ENCODE measurements around the gene ADAM12. TPM values are rescaled to one million over a fixed set of nuclear protein-coding genes. Genes with fewer than 3 reads are reported as not detected.

Gene ADAM12
- total and polyA plus RNA-seq, 2 donors from 2014 or later = 0.26 to 3.3 TPM

DNA sequence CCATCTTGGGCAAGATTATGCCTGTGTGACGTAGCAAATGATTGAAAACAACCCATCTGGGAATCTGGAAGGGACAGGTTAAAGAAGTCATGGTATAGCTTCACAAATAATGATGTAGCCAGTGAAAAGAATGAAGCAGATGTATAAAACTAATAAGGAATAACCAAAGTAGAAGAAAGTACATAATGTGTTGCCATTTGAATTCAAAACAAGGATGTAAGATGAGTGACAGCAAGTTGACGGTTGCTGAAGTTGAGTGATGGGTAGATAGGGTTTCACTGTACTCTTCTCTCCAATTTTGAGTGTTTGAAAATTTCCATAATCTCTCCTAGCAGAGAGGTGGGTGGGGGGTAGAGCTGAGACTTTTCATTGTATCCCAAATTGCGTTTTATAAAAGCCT, 358.3 kb downstream of the ADAM12 start:
- TF ChIP-seq, protein P1, sequence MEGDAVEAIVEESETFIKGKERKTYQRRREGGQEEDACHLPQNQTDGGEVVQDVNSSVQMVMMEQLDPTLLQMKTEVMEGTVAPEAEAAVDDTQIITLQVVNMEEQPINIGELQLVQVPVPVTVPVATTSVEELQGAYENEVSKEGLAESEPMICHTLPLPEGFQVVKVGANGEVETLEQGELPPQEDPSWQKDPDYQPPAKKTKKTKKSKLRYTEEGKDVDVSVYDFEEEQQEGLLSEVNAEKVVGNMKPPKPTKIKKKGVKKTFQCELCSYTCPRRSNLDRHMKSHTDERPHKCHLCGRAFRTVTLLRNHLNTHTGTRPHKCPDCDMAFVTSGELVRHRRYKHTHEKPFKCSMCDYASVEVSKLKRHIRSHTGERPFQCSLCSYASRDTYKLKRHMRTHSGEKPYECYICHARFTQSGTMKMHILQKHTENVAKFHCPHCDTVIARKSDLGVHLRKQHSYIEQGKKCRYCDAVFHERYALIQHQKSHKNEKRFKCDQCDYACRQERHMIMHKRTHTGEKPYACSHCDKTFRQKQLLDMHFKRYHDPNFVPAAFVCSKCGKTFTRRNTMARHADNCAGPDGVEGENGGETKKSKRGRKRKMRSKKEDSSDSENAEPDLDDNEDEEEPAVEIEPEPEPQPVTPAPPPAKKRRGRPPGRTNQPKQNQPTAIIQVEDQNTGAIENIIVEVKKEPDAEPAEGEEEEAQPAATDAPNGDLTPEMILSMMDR (IDR thresholded peaks at IDR 0.05; ENCODE audit: borderline replicate concordance, extremely low read depth, insufficient read depth) = no peak
- Histone ChIP-seq H3K9ac (ENCODE audit: low read length in 3 of 3) (no peak overlapping the region), H3K27ac (ENCODE audit: low read depth in 2 of 2, low read length in 2 of 2) (no peak overlapping the region), H3K4me1 (ENCODE audit: control insufficient read depth in 2 of 3, insufficient read depth in 2 of 3, low read depth in 1 of 3, low read length in 3 of 3) (no peaks in the 10 kb centered on the region), H3K9me3 (ENCODE audit: control insufficient read depth in 2 of 3, insufficient read depth in 1 of 3, low read length in 3 of 3) (peaks cover 0 to 16% (median 1%) of the 10 kb centered on the region in 3 donors), H3K27me3 (ENCODE audit: control insufficient read depth, insufficient read depth, low read length) (no peaks in the 10 kb centered on the region), H3K4me3 (ENCODE audit: low read length in 3 of 3) (no peak overlapping the region), H3K36me3 (ENCODE audit: control insufficient read depth in 2 of 3, insufficient read depth in 3 of 3, low read length in 3 of 3) (no peaks in the 10 kb centered on the region)
- FAIRE-seq (no peak), DNase-seq (no peak)
- intact Hi-C loops (cut with DNase I) = no loop called here

DNA sequence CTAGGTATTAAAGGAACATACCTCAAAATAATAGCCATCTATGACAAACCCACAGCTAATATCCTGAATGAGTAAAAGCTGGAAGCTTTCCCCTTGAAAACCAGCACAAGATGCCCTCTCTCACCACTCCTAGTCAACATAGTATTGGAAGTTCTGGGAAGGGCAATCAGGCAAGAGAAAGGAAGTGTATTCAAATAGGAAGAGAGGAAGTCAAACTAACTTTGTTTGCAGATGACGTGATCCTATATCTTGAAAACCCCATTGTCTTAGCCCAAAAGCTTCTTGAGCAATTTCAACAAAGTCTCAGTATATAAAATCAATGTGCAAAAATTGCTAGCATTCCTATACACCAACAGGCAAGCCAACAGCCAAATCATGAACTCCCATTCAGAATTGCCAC, 360.6 kb downstream of the ADAM12 start:
- H3K36me3 ChIP-seq (ENCODE audit: control insufficient read depth in 2 of 3, insufficient read depth in 3 of 3, low read length in 3 of 3) = no peaks in the 10 kb centered on the region
- intact Hi-C loops (cut with DNase I) = no loop called here
- no peak overlapping the region for H3K4me3 ChIP-seq (ENCODE audit: low read length in 3 of 3)
- no peak for DNase-seq
- no peaks in the 10 kb centered on the region for H3K4me1 ChIP-seq (ENCODE audit: control insufficient read depth in 2 of 3, insufficient read depth in 2 of 3, low read depth in 1 of 3, low read length in 3 of 3)
- H3K9ac ChIP-seq (ENCODE audit: low read length in 3 of 3) = no peak overlapping the region
- peaks cover 0 to 8% (median 0%) of the 10 kb centered on the region in 3 donors for H3K9me3 ChIP-seq (ENCODE audit: control insufficient read depth in 2 of 3, insufficient read depth in 1 of 3, low read length in 3 of 3)
- TF ChIP-seq, protein P1 (IDR thresholded peaks at IDR 0.05; ENCODE audit: borderline replicate concordance, extremely low read depth, insufficient read depth) = no peak
- no peak for FAIRE-seq
- H3K27me3 ChIP-seq (ENCODE audit: control insufficient read depth, insufficient read depth, low read length) = no peaks in the 10 kb centered on the region
- no peak overlapping the region for H3K27ac ChIP-seq (ENCODE audit: low read depth in 2 of 2, low read length in 2 of 2)

DNA sequence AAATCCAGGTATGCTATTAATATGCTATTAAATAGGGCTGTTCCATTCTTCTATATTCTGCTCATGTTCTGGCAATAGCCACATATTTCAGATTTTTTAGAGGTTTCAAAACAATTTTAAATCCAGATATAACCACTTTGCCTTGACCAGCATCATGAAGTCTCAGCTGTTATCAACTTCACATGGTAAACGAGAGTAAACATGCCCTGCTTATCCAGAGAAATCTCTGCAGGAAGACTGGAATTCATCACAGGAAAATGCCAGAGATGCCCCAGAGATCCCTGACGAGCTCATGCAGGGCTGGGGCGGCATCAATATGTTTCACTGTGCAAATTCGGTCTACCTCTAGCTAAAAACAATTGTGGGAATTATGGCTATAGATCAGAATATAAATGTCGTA, 365.4 kb downstream of the ADAM12 start:
- Histone ChIP-seq H3K27me3 (ENCODE audit: control insufficient read depth, insufficient read depth, low read length) (no peaks in the 10 kb centered on the region), H3K9ac (ENCODE audit: low read length in 3 of 3) (no peak overlapping the region), H3K4me1 (ENCODE audit: control insufficient read depth in 2 of 3, insufficient read depth in 2 of 3, low read depth in 1 of 3, low read length in 3 of 3) (peaks cover 0 to 4% (median 0%) of the 10 kb centered on the region in 3 donors), H3K9me3 (ENCODE audit: control insufficient read depth in 2 of 3, insufficient read depth in 1 of 3, low read length in 3 of 3) (no peaks in the 10 kb centered on the region), H3K36me3 (ENCODE audit: control insufficient read depth in 2 of 3, insufficient read depth in 3 of 3, low read length in 3 of 3) (peaks cover 0 to 2% (median 0%) of the 10 kb centered on the region in 3 donors), H3K27ac (ENCODE audit: low read depth in 2 of 2, low read length in 2 of 2) (no peak overlapping the region), H3K4me3 (ENCODE audit: low read length in 3 of 3) (no peak overlapping the region)
- TF ChIP-seq, protein P1 (IDR thresholded peaks at IDR 0.05; ENCODE audit: borderline replicate concordance, extremely low read depth, insufficient read depth) = no peak
- intact Hi-C loops (cut with DNase I) = no loop called here
- DNase-seq (no peak), FAIRE-seq (no peak)
